ENCODE results near the gene SPTBN4. TPM values are rescaled to one million over a fixed set of nuclear protein-coding genes. Genes with fewer than 3 reads are reported as not detected.

The SPTBN4 gene
- total and polyA plus RNA-seq, 10 of the 15 experiments (the other 5 are each of a cell fraction or from before 2014, with no cell fraction given): 0.04 to 1.1 (median 0.34) TPM; not detected in 1

GRCh38 chr19:40471111-40471510, 4.3 kb downstream of the SPTBN4 start:
- ChIA-PET RAD21 (ENCODE audit: unreplicated experiment) (interaction anchor here (0.6 kb wide), 1 partner anchor 163 kb away, joined by 3 read pairs; no protein-coding TSS in a partner anchor), SMC1A (ENCODE audit: uncharacterized antibody, unreplicated experiment) (no interaction called here), POLR2A (interaction anchor here (0.6 kb wide), 1 partner anchor 137 kb away, joined by 8 read pairs; no protein-coding TSS in a partner anchor), CTCF (no interaction called here)
- H3K36me3 ChIP-seq (ENCODE audit: control insufficient read depth in 2 of 2, insufficient read depth in 2 of 2, low read length in 1 of 2): no peaks in the 10 kb centered on the region
- 86% methylated on average over 3 of the region's 3 CpGs for WGBS (ENCODE audit: insufficient coverage, insufficient replicate concordance, low lambda C conversion rate, missing lambda C conversion rate)
- no peak overlapping the region for H3K4me3 ChIP-seq
- DNase-seq (ENCODE audit: low read depth, low spot score) (no peak), FAIRE-seq (no peak), ATAC-seq (no peak)
- intact Hi-C loops (cut with micrococcal nuclease; ENCODE audit: unreplicated experiment) (no loop called here), in situ Hi-C loops (cut with MboI) (no loop called here)
- H3K4me2 ChIP-seq (ENCODE audit: control insufficient read depth, insufficient read depth): no peak overlapping the region
- no peak for TF ChIP-seq RUNX3 (IDR thresholded peaks at IDR 0.05; ENCODE audit: low read length)
- no peak for TF ChIP-seq YY1 (IDR thresholded peaks at IDR 0.05; ENCODE audit: low read depth, low read length)
- TF ChIP-seq TCF3 (IDR thresholded peaks at IDR 0.05; ENCODE audit: borderline replicate concordance, insufficient read depth, low read depth, low read length): no peak
- no peak for TF ChIP-seq ZNF274 (IDR thresholded peaks at IDR 0.05; ENCODE audit: insufficient read depth, insufficient read length)
- TF ChIP-seq STAT1 (conservative IDR thresholded peaks at IDR 0.05): no peak
- no peak for TF ChIP-seq FOXK2 (IDR thresholded peaks at IDR 0.05)
- no peak for TF ChIP-seq SUPT20H (IDR thresholded peaks at IDR 0.05; ENCODE audit: borderline replicate concordance, control insufficient read depth, low read depth, low read length)
- TF ChIP-seq ZNF592 (IDR thresholded peaks at IDR 0.05): no peak
- no peak for TF ChIP-seq MTA2 (IDR thresholded peaks at IDR 0.05; ENCODE audit: low read depth)
- no peak for TF ChIP-seq FOXM1 (IDR thresholded peaks at IDR 0.05; ENCODE audit: low read depth, low read length)
- no peak for TF ChIP-seq EGR1 (IDR thresholded peaks at IDR 0.05; ENCODE audit: borderline replicate concordance in 1 of 2, low read depth in 2 of 2, low read length in 2 of 2)
- TF ChIP-seq SREBF2 (IDR thresholded peaks at IDR 0.05; ENCODE audit: low read length): no peak
- TF ChIP-seq JUND (IDR thresholded peaks at IDR 0.05; ENCODE audit: low read depth, low read length): no peak
- peaks cover 0 to 2% of the 10 kb centered on the region in 2 experiments; a peak in 3 of 4 replicates for H3K27me3 ChIP-seq (replicated peaks in 1 of 2; ENCODE audit: control insufficient read depth in 2 of 2, insufficient read depth in 2 of 2, low read length in 1 of 2)
- no peak overlapping the region for H2AFZ ChIP-seq (ENCODE audit: control insufficient read depth, low read depth, low read length)
- no TSS peak for BruUV-seq (replicated peaks)
- H3K79me2 ChIP-seq (ENCODE audit: control insufficient read depth, insufficient read depth, low read length): no peaks in the 10 kb centered on the region
- H4K20me1 ChIP-seq (ENCODE audit: control insufficient read depth, insufficient read depth): no peaks in the 10 kb centered on the region
- H3K4me1 ChIP-seq (ENCODE audit: control insufficient read depth, insufficient read depth, low read length): peaks cover 7% of the 10 kb centered on the region
- H3K9me3 ChIP-seq (replicated peaks; ENCODE audit: control insufficient read depth, insufficient read depth, low read length): no peaks in the 10 kb centered on the region
- no peak overlapping the region for H3K9ac ChIP-seq (ENCODE audit: control insufficient read depth, insufficient read depth, low read length)
- no peak overlapping the region for H3K27ac ChIP-seq (ENCODE audit: control insufficient read depth, insufficient read depth)
